Ovary (tissue), 3 donors: Measurements from ENCODE around the gene MSL1.

Source experiments
- CTCF ChIP-seq, 3 donors: fragments of 450-650 bp in 2 of 3; fragments of 200-600 bp in 1 of 3; IDR thresholded peaks; one replicate each; pipeline versions ENCODE4 v1.5.1 to v1.8.0; 2016 to 2022; ENCODE audit warnings: antibody characterized with exemption in 3 of 3, mild to moderate bottlenecking in 1 of 3
- POLR2A ChIP-seq: fragments of 450-650 bp; IDR thresholded peaks from one replicate; pipeline ENCODE4 v1.6.1; 2017; ENCODE audit warnings: antibody characterized with exemption, mild to moderate bottlenecking, moderate library complexity
- donor health status: DM: no; HTN: no; CAD: no.

DNA sequence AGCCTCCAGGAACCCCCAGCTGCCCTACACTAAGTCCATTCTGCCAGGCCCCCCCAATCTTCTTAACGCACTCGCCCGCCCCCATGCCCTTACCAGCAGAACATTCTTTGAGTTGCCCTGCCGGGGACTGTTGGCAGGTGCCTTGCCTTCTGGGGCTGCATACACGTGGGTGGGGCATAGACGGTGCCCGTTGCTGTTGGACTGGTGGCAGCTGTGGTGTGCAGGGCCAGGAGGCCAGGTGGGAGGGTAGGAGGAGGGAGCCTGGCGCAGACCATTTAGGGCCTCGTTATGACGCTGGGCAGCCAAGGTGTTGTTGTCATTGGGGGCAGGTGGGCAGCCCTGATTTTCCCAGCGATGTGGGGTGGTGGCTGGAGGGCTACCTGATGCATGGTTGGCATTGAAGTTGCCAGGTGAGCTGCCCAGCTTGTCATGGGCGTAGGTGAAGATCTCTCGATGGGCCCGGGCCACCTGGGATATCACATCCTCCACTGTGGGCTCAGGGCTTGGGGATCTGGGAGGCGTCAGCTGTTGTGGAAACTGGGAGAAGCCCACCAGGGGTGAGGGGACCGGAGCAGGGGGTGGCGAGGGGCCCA, 26.3 kb upstream of the MSL1 start:
- no peak for TF ChIP-seq CTCF (IDR thresholded peaks at IDR 0.05)
- no peak for TF ChIP-seq POLR2A
